HG02759 (cell line): ENCODE data around the gene COX14.

Source experiments
- ATAC-seq: cut with Tn5 transposase; IDR thresholded peaks from one replicate; pipeline ENCODE4 v1.9.1; 2021; ENCODE audit warnings: mild to moderate bottlenecking, moderate library complexity; ENCODE audit not compliant: unreplicated experiment

The COX14 gene

GRCh38 chr12:50084775-50085614, 27.0 kb upstream of the COX14 start, which contains the start of gene SMARCD1:
Gene SMARCD1, plus strand, starts transcription at chr12:50085342. Its CDS starts 28 bp downstream, at chr12:50085370.
- ATAC-seq = peak; percentile 91

DNA sequence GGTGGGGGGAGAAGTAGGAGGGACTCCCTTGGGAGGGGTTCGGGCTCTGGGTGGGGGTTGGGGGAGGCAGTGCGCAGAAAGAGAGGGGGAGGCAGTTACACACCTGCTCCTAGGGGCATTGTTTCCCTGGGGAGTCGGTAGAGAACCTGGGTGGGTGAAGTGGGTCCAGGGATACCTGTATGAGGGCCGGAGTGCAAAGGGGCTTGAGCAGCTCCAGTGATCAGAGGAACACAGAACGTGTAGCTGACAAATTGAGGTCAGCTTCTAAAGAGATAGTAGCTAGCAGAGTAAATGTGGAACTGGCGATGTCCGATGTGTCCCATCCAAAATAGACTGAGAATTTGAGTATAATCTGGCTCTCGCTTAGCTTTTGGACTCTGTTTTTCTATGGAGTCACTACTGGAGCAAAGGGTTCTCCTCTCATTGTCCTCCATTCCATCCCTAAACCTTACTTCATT, 26.4 kb upstream of the COX14 start:
- peak; percentile 4 for ATAC-seq

GRCh38 chr12:50086148-50086547, 25.9 kb upstream of the COX14 start:
- ATAC-seq = no peak

DNA sequence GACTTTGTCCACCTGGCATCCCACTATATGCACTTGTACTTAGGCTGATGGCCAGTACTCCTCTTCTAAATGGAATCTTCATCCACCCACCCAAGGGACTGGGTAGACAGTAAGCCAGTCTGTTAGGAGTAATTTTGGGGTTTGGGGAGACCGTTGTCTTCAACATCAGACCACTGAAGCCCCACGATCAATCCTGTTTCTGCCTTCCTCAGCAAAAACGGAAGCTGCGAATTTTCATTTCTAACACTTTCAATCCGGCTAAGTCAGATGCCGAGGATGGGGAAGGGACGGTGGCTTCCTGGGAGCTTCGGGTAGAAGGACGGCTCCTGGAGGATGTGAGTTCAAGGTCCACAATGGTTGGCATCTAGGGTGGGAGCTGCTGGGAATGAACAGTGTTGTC, 24.9 kb upstream of the COX14 start:
- no peak for ATAC-seq

- ATAC-seq = no peak
Observed at GRCh38 chr12:50087995-50088394, 24.0 kb upstream of the COX14 start.

DNA sequence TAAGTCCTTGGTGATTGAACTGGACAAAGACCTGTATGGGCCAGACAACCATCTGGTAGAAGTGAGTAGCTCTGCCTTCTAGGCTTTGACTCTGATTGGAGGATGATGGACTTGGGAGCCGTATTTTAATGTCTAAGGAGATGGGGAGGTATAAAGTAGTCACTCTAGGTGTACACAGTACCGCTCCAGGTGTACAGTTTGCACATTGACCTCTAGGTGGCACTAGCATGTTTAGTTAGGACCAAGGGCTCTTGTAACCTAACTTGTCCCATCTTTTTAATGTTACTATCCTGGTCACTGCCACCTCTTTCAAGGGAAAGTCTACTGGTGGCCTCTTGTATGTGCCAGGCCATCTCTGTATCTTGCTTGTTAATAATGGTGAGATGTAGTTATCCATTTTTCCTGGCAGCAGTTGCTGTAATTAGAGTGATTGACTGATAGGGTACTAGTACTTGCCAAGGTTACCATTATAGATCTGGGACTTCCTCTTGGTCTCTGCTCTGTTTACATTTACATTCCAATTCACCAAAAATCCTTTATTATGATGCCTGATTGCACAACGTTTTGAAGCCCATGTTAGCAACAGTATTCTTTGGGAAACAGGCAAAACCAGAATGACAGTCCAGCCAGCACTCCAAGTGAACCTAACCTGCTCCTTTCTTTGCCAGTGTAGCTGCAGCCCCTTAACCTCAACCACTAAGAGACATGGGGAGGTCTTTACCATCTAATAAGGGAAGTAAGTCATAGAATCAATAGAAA, 23.3 kb upstream of the COX14 start:
- no peak for ATAC-seq

DNA sequence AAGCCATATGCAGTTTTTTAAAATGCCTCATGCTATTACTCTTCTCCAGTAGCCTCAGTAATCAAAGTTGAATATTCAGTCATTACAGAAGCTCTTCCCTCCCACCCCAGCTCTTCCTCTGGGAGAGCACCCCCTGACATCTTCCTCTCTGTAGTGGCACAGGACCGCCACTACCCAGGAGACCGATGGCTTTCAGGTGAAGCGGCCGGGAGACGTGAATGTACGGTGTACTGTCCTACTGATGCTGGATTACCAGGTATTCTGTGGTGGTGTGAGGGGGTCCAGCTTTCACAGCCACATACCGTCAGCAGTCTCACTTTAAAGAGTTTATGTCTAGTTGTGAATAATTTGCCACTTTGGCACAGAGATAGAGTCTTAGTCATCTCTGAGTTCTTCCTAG, 22.3 kb upstream of the COX14 start:
- no peak for ATAC-seq

DNA sequence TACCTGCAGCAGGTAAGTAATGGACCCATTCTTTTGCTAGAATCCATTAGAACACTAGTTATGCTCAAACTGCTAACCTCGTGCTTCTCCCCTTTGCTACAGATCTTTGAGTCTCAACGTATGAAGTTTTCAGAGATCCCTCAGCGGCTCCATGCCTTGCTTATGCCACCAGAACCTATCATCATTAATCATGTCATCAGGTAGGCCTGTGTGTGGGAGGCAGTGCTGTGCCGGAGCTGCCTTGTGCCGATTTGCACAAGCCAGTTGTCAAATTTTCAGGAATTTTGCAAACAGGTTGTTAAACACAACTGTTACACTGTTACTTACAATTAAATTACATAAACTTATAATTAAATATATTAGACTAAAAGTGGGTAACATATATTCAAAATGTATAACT, 21.6 kb upstream of the COX14 start:
- no peak for ATAC-seq

DNA sequence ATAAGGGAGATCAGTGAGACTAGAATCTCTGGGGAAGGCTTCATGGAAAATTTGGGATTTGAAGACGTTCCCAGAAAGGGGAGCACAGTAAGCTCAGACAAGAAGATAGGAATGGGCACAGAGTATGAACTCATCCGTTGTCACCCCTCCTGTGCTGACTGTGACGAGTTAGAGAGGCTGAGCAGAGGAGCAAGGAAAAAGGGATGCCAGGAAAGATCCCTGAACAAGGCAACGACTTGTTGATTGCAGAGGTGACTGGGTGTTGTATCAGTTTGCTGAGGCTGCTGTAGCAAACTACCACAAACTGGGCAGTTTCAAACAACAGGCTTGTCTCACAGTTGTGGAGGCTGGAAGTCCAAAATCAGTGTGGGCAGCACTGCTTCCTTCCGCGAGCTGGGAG, 14.1 kb upstream of the COX14 start:
- ATAC-seq = no peak

GRCh38 chr12:50099302-50100008, 12.6 kb upstream of the COX14 start:
- ATAC-seq = no peak

DNA sequence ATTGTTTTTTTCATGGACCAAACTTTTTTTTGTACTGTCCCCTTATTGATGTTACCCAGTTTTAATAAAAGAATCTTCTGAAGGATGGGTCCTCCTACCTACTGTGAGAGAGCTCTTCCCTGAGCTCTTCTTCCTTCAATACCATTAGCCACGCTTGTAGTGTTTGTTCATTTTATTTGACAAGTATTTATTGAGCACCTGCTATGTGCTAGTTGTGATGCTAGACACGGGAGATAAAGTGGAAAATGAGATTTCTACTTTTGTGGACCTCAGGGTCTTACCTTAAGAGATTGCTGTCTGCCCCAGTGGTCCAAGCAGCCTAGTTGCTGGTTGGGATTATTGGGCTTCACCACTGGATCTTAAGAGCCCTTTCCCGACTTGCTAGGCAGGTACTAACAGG, 11.5 kb upstream of the COX14 start:
- ATAC-seq = no peak

GRCh38 chr12:50101663-50102062, 10.4 kb upstream of the COX14 start:
- no peak for ATAC-seq

GRCh38 chr12:50102131-50102531, 9.9 kb upstream of the COX14 start:
- no peak for ATAC-seq

- ATAC-seq = no peak
Observed at GRCh38 chr12:50102646-50103309, 9.3 kb upstream of the COX14 start.

DNA sequence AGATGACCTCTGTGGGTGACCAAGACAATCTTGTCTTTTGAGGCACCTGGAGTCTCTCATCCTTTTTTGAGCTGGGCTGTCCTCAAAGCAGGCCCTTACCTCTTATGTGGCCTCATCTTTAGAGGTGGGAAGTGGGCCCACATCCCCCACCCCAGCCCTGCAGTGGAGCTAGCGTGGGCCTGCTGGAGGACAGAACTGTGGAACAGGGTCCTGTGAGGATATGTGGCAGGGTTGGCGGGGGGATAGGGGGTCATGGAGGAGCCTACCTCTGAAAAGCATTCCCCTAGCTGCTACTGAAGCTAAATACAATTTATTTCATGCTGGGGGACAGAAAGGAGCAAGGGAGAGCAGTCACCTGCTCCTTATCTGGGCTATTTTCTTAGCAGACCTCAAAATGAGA, 8.7 kb upstream of the COX14 start:
- ATAC-seq = no peak

- no peak for ATAC-seq
Observed at GRCh38 chr12:50103767-50104321, 8.2 kb upstream of the COX14 start, which contains the start of gene GPD1. Gene GPD1, plus strand, starts transcription at chr12:50104008. Its CDS starts 43 bp downstream, at chr12:50104051.

GRCh38 chr12:50104417-50105366, 7.3 kb upstream of the COX14 start:
- no peak for ATAC-seq

GRCh38 chr12:50105913-50106450, 6.1 kb upstream of the COX14 start:
- no peak for ATAC-seq

GRCh38 chr12:50106907-50107306, 5.1 kb upstream of the COX14 start:
- ATAC-seq = no peak
